ENCODE measurements around the gene MRPL44.

GRCh38 chr2:224014336-224014735 lies 57.1 kb downstream of the MRPL44 start:
- TF ChIP-seq CTCF (IDR thresholded peaks at IDR 0.05) (no peak), ZFX (IDR thresholded peaks at IDR 0.05; ENCODE audit: borderline replicate concordance) (no peak)
